Spleen (tissue), 11 donors: ENCODE results near the gene PRDX5. TPM values are rescaled to one million over a fixed set of nuclear protein-coding genes. Genes with fewer than 3 reads are reported as not detected.

Experiments used
- DNase-seq: peaks from one replicate; pipeline ENCODE4 v3.0.0-alpha.2; 2020
- H3K27ac ChIP-seq, 8 donors: fragments of 200-600 bp; sonication (generic) in 7 of 8; 1 replicate in 4 of 8; 2 replicates in 4 of 8; pipeline versions ENCODE4 v1.5.0 to v1.8.0; 2016 to 2021; ENCODE audit warnings: inconsistent platforms in 4 of 8, mild to moderate bottlenecking in 4 of 8, moderate library complexity in 1 of 8
- H3K27me3 ChIP-seq, 7 donors: fragments of 200-600 bp; sonication (generic) in 6 of 7; replicated peaks in 1 of 7; 1 replicate in 4 of 7; 2 replicates in 3 of 7; pipeline versions ENCODE4 v1.5.0 to v1.8.0; 2016 to 2021; ENCODE audit warnings: inconsistent platforms in 3 of 7, mild to moderate bottlenecking in 1 of 7
- H3K36me3 ChIP-seq, 6 donors: fragments of 200-600 bp; sonication (generic) in 5 of 6; 1 replicate in 4 of 6; 2 replicates in 2 of 6; pipeline versions ENCODE4 v1.5.0 to v1.8.0; 2016 to 2021; ENCODE audit warnings: inconsistent platforms in 2 of 6
- H3K4me1 ChIP-seq, 6 donors: fragments of 200-600 bp; sonication (generic) in 5 of 6; 1 replicate in 3 of 6; 2 replicates in 3 of 6; pipeline versions ENCODE4 v1.5.0 to v1.8.0; 2016 to 2021; ENCODE audit warnings: inconsistent platforms in 3 of 6
- H3K4me3 ChIP-seq, 8 donors: fragments of 200-600 bp; sonication (generic) in 7 of 8; 1 replicate in 4 of 8; 2 replicates in 4 of 8; pipeline versions ENCODE4 v1.5.0 to v1.8.0; 2016 to 2021; ENCODE audit warnings: inconsistent platforms in 4 of 8, mild to moderate bottlenecking in 4 of 8, moderate library complexity in 2 of 8
- H3K9me3 ChIP-seq, 8 donors: fragments of 200-600 bp; sonication (generic) in 7 of 8; 1 replicate in 4 of 8; 2 replicates in 4 of 8; pipeline versions ENCODE4 v1.5.0 to v1.8.0; 2016 to 2021; ENCODE audit warnings: inconsistent platforms in 4 of 8
- CTCF ChIP-seq, 11 experiments: fragments of 200-600 bp in 7 of 11; fragments of 450-650 bp in 4 of 11; sonication (generic) in 4 of 11; IDR thresholded peaks in 8 of 11; conservative IDR thresholded peaks in 3 of 11; 1 replicate in 7 of 11; 2 replicates in 4 of 11; pipeline versions ENCODE4 v1.4.0 to v1.8.0; 2016 to 2021; ENCODE audit warnings: antibody characterized with exemption in 11 of 11, inconsistent platforms in 4 of 11, mild to moderate bottlenecking in 1 of 11
- POLR2A ChIP-seq, 3 donors: fragments of 450-650 bp; IDR thresholded peaks; one replicate each; pipeline ENCODE4 v1.5.1; 2017; ENCODE audit warnings: antibody characterized with exemption in 3 of 3, mild to moderate bottlenecking in 1 of 3
- POLR2AphosphoS5 ChIP-seq, 3 donors: sonication (generic); formaldehyde crosslinking; IDR thresholded peaks; one replicate each; pipeline ENCODE4 v1.5.1; 2017; ENCODE audit warnings: antibody characterized with exemption in 3 of 3
- WGBS, 5 donors: extraction: QIAGEN DNeasy Blood & Tissue Kit in 3 of 5; methylation state at CpG; one replicate each; pipeline versions ENCODE4 v1.1.5 to v1.1.7; 2013 to 2018; 5-methylcytosine and 5-hydroxymethylcytosine counted together
- intact Hi-C: fragments of 100-400 bp; cut with DNase I; formaldehyde crosslinking; loops from one replicate; pipeline ENCODE4 v1.15.0; 2023; ENCODE audit warnings: low total_unique reads
- polyA plus RNA-seq, 3 donors: library from polyadenylated mRNA; stranded (reverse); fragments of 200-250 nt; gene quantifications; one replicate each; pipeline ENCODE4 v1.2.1, GENCODE V29; 2013
- total RNA-seq, 7 donors: library from RNA; depleted of rRNA in 3 of 7; stranded (reverse); fragments of >200 nt in 3 of 7; fragmentation: NEBNext Ultra II Directional in 4 of 7; extraction: Animal tissue kit (Norgen Biotek cat#: 25700) in 4 of 7; gene quantifications; one replicate each; pipeline versions ENCODE4 v1.1.0 to v1.2.1, GENCODE V29; 2016 to 2021
- donor health status: healthy with polysubstance abuse.
- donor health status: DM: no; HTN: no; CAD: no; lungs with moderate emphysema.
- donor health status: DM: no; HTN: no; CAD: no.
- donor health status: Bipolar disorder and iron deficiency.
- donor health status: healthy.
- donor health status: DM: no; HTN: no; CAD: no.
- donor health status: DM: yes; HTN: yes; CAD: no.

PRDX5 gene
- total and polyA plus RNA-seq, 10 donors: 77.0 to 302 (median 133) TPM

GRCh38 chr11:64292460-64293254 lies 25.3 kb upstream of the PRDX5 start:
- H3K4me3 ChIP-seq: peak overlapping the region; percentile 8 to 69 (median 36)
- peaks cover 12 to 79% (median 69%) of the 10 kb centered on the region in 7 donors for H3K27me3 ChIP-seq
- no peaks in the 10 kb centered on the region for H3K9me3 ChIP-seq
- TF ChIP-seq CTCF (IDR thresholded peaks at IDR 0.05 in 8 of 11, conservative IDR thresholded peaks at IDR 0.05 in 3 of 11) (no peak), POLR2A (IDR thresholded peaks at IDR 0.05) (no peak), POLR2AphosphoS5 (IDR thresholded peaks at IDR 0.05) (no peak)
- peaks cover 0 to 18% (median 0%) of the 10 kb centered on the region in 6 donors for H3K36me3 ChIP-seq
- no peak overlapping the region for H3K27ac ChIP-seq
- 25 to 41% (median 33%) methylated on average over 22 to 42 of the region's 42 CpGs for WGBS, 5 donors
- no peak for DNase-seq
- intact Hi-C loops: no loop called here
- peaks cover 6 to 34% (median 19%) of the 10 kb centered on the region in 6 donors for H3K4me1 ChIP-seq

- H3K9me3 ChIP-seq: no peaks in the 10 kb centered on the region
- peaks cover 0 to under 1% (median 0%) of the 10 kb centered on the region in 6 donors for H3K36me3 ChIP-seq
- intact Hi-C loops: no loop called here
- no peak for TF ChIP-seq POLR2A (IDR thresholded peaks at IDR 0.05)
- no peak for TF ChIP-seq POLR2AphosphoS5 (IDR thresholded peaks at IDR 0.05)
- TF ChIP-seq CTCF (IDR thresholded peaks at IDR 0.05 in 8 of 11, conservative IDR thresholded peaks at IDR 0.05 in 3 of 11): no peak
- no peak overlapping the region for H3K4me3 ChIP-seq
- no peak for DNase-seq
- no peak overlapping the region for H3K27ac ChIP-seq
- H3K4me1 ChIP-seq: peaks cover 13 to 54% (median 27%) of the 10 kb centered on the region in 6 donors
- H3K27me3 ChIP-seq: peaks cover 12 to 100% (median 90%) of the 10 kb centered on the region in 7 donors
- 55 to 66% (median 57%) methylated on average over 3 of the region's 3 CpGs for WGBS, 5 donors
Observed at GRCh38 chr11:64294774-64295173, 23.1 kb upstream of the PRDX5 start.

- intact Hi-C loops: no loop called here
Observed at GRCh38 chr11:64295760-64296159, 22.2 kb upstream of the PRDX5 start.

More at GRCh38 chr11:64295760-64296159, 22.2 kb upstream of the PRDX5 start:
- H3K9me3 ChIP-seq: no peaks in the 10 kb centered on the region
- H3K4me3 ChIP-seq: no peak overlapping the region
- WGBS, 5 donors: 69 to 85% (median 81%) methylated on average over 4 of the region's 4 CpGs
- TF ChIP-seq CTCF (IDR thresholded peaks at IDR 0.05 in 8 of 11, conservative IDR thresholded peaks at IDR 0.05 in 3 of 11): no peak
- TF ChIP-seq POLR2A (IDR thresholded peaks at IDR 0.05): no peak
- TF ChIP-seq POLR2AphosphoS5 (IDR thresholded peaks at IDR 0.05): no peak
- DNase-seq: no peak
- H3K4me1 ChIP-seq: peaks cover 23 to 60% (median 37%) of the 10 kb centered on the region in 6 donors
- H3K36me3 ChIP-seq: no peaks in the 10 kb centered on the region
- H3K27ac ChIP-seq: no peak overlapping the region
- H3K27me3 ChIP-seq: peaks cover 15 to 100% (median 94%) of the 10 kb centered on the region in 7 donors
